Measurements from ENCODE around the gene HIPK2. TPM values are rescaled to one million over a fixed set of nuclear protein-coding genes. Genes with fewer than 3 reads are reported as not detected.
A peak's percentile ranks its signal among the peaks of the same experiment; 100 is the strongest.

HIPK2 gene
- total RNA-seq, 1 donor from 2014 or later: 72.3 TPM

DNA sequence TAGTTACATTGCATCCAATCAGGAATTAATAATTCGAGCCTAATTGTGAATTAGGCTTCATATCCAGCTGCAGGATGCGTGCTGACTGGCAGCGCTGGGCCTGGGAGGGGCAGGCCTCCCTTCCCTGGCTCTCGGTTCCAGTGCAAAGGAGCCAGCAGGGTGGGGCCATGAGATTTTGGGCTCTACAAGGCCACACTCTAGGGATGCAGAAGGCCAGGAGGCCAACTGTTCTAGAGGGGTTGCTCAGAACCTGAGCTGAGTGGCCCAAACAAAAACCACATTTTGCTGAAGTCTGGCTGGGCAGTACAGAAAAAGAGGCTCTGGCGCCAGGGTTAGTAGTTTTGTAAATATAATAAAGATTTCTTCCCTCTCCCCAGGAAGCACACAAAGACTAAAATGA is 182.0 kb downstream of the HIPK2 start:
- TF ChIP-seq, protein P1, sequence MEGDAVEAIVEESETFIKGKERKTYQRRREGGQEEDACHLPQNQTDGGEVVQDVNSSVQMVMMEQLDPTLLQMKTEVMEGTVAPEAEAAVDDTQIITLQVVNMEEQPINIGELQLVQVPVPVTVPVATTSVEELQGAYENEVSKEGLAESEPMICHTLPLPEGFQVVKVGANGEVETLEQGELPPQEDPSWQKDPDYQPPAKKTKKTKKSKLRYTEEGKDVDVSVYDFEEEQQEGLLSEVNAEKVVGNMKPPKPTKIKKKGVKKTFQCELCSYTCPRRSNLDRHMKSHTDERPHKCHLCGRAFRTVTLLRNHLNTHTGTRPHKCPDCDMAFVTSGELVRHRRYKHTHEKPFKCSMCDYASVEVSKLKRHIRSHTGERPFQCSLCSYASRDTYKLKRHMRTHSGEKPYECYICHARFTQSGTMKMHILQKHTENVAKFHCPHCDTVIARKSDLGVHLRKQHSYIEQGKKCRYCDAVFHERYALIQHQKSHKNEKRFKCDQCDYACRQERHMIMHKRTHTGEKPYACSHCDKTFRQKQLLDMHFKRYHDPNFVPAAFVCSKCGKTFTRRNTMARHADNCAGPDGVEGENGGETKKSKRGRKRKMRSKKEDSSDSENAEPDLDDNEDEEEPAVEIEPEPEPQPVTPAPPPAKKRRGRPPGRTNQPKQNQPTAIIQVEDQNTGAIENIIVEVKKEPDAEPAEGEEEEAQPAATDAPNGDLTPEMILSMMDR (IDR thresholded peaks at IDR 0.05): no peak
- H3K9me3 Mint-ChIP-seq (ENCODE audit: low read depth): no peaks in the 10 kb centered on the region
- no peaks in the 10 kb centered on the region for H3K27me3 Mint-ChIP-seq (ENCODE audit: low read depth)
- H3K4me1 Mint-ChIP-seq (ENCODE audit: low read depth): peaks cover 7% of the 10 kb centered on the region
- DNase-seq (ENCODE audit: low spot score): peak; percentile 41
- no peak overlapping the region for H3K4me3 Mint-ChIP-seq (ENCODE audit: unreplicated experiment)
- H3K27ac Mint-ChIP-seq (ENCODE audit: unreplicated experiment): no peak overlapping the region
- peaks cover 52% of the 10 kb centered on the region for H3K36me3 Mint-ChIP-seq (ENCODE audit: low read depth)

DNA sequence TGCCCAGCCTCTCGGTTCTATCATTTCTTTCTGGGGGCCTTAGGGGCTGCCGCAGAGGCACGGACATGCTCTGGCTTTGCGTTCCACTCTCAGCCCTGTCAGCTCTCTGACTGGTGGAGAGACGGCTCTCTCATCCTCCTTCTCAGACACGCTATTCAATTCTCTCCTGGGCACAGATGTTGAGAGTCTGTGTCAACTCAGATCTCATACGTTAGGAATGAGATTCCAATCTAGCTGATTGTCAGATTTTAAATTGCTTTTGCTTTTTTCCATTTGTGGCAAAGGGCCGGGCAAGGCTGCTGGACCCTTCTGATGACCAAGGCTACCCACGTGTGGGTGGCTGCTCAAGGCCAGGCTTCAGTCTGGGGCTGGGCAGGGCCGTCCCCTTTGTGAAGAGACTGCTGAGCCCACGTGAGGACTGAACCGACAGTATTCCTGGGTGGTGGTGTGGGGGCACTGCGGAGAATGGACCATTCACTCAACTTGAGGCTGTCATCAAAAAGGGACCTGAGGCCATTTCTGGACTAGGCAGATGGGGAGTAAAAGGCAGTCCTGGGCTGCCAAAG is 182.8 kb downstream of the HIPK2 start:
- no peak overlapping the region for H3K4me3 Mint-ChIP-seq (ENCODE audit: unreplicated experiment)
- H3K36me3 Mint-ChIP-seq (ENCODE audit: low read depth): peaks cover 46% of the 10 kb centered on the region
- H3K27me3 Mint-ChIP-seq (ENCODE audit: low read depth): no peaks in the 10 kb centered on the region
- TF ChIP-seq, protein P1 (IDR thresholded peaks at IDR 0.05): no peak
- H3K27ac Mint-ChIP-seq (ENCODE audit: unreplicated experiment): no peak overlapping the region
- H3K4me1 Mint-ChIP-seq (ENCODE audit: low read depth): peaks cover 6% of the 10 kb centered on the region
- DNase-seq (ENCODE audit: low spot score): peak; percentile 47
- H3K9me3 Mint-ChIP-seq (ENCODE audit: low read depth): no peaks in the 10 kb centered on the region

DNA sequence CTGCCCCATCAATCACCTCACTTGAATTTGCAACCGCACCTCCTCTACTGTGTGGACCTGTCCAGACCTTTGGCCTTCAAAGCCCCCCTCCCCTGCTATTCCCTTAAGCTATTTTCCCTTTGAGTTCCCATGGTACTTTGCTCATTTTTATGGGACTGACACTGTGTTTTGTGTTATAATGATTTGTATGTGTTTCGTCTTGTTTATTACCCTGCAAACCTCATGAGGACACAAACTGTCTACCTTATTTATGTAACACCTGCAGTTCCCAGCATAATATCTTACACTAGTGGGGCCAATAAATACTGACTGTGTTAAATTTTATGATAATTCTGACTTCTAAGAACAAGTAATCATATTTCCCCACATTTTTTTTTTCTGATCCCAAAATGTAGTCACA is 183.7 kb downstream of the HIPK2 start:
- H3K4me3 Mint-ChIP-seq (ENCODE audit: unreplicated experiment): no peak overlapping the region
- H3K36me3 Mint-ChIP-seq (ENCODE audit: low read depth): peaks cover 42% of the 10 kb centered on the region
- H3K4me1 Mint-ChIP-seq (ENCODE audit: low read depth): peaks cover 1% of the 10 kb centered on the region
- no peak overlapping the region for H3K27ac Mint-ChIP-seq (ENCODE audit: unreplicated experiment)
- H3K27me3 Mint-ChIP-seq (ENCODE audit: low read depth): no peaks in the 10 kb centered on the region
- no peak for DNase-seq (ENCODE audit: low spot score)
- TF ChIP-seq, protein P1 (IDR thresholded peaks at IDR 0.05): no peak
- H3K9me3 Mint-ChIP-seq (ENCODE audit: low read depth): no peaks in the 10 kb centered on the region

DNA sequence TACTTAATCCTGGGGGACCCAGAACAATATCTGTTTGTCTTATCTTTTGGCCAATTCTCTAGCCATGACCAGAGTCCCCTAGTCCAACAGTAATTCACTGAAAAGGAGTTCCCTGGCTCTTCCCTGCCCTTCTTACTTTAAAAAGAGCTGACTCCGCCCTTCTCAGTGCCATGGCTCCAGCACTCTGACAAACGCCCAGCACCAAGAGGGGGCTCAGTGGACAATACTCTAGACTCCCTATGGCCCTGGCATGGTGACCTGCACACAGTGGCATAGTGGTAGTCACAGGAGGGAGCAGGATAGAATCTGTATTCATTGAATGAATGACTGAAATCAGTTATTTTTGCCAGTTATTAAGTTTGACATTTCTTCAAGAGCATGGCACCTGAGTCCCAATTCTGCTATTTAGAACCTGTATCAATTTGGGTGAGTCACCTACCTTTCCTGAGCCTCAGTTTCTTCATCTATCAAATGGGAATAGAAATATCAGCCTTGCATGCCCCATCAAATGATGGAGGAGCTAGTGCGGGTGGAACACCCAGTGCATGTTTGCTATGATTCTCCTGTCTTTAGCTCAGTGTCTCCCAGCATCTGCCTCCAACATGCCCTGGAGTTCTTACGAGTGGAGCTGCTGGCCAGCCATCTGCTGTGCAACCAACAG is 184.9 kb downstream of the HIPK2 start:
- no peak overlapping the region for H3K27ac Mint-ChIP-seq (ENCODE audit: unreplicated experiment)
- peaks cover 49% of the 10 kb centered on the region for H3K36me3 Mint-ChIP-seq (ENCODE audit: low read depth)
- H3K9me3 Mint-ChIP-seq (ENCODE audit: low read depth): no peaks in the 10 kb centered on the region
- DNase-seq (ENCODE audit: low spot score): no peak
- H3K4me1 Mint-ChIP-seq (ENCODE audit: low read depth): no peaks in the 10 kb centered on the region
- TF ChIP-seq, protein P1 (IDR thresholded peaks at IDR 0.05): no peak
- H3K27me3 Mint-ChIP-seq (ENCODE audit: low read depth): no peaks in the 10 kb centered on the region
- H3K4me3 Mint-ChIP-seq (ENCODE audit: unreplicated experiment): no peak overlapping the region

DNA sequence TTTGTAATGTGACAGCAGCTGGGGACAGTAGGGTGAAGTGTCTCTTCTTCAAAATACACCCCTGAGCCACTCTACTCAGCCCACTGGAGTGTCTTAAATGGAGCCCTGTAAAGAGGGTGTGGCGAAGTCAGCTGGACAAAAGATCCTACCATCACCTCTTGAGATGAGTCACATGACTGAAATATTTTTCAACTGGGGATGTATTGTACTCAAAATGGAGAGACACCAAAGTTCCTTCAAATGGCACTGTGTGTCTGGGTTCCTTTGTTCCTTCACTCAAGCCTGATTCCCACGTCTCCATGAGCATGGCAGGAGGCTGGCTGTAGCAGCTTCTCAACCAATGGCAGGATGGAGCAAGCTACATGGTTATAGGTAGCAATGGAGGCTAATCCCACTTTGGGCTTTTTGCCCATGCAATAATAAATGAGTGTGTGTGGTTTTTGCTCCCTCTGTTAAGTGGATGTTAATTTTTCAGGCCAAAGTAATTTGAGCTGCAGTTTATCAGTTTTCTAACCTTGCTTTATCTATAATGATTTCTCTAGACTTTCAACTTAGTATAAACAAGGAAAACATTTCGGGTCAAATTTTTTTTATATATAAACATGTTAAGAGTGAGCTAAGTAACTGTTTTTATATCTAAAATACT is 186.1 kb downstream of the HIPK2 start:
- no peaks in the 10 kb centered on the region for H3K9me3 Mint-ChIP-seq (ENCODE audit: low read depth)
- no peaks in the 10 kb centered on the region for H3K4me1 Mint-ChIP-seq (ENCODE audit: low read depth)
- no peaks in the 10 kb centered on the region for H3K27me3 Mint-ChIP-seq (ENCODE audit: low read depth)
- no peak overlapping the region for H3K4me3 Mint-ChIP-seq (ENCODE audit: unreplicated experiment)
- no peak for DNase-seq (ENCODE audit: low spot score)
- H3K36me3 Mint-ChIP-seq (ENCODE audit: low read depth): peaks cover 52% of the 10 kb centered on the region
- no peak overlapping the region for H3K27ac Mint-ChIP-seq (ENCODE audit: unreplicated experiment)
- TF ChIP-seq, protein P1 (IDR thresholded peaks at IDR 0.05): no peak
